GM23338 (cell line): ENCODE measurements around the gene OR5H1. TPM values are rescaled to one million over a fixed set of nuclear protein-coding genes. Genes with fewer than 3 reads are reported as not detected.

Experiments
- ATAC-seq: fragments of 200-7000 bp; cut with Tn5 transposase; 3 replicates; pipeline ENCODE4 v1.9.1; 2020
- DNase-seq: peaks from one replicate; pipeline ENCODE4 v3.0.0-alpha.2; 2015; ENCODE audit warnings: low spot score
- H2AFZ ChIP-seq: fragments of 200-600 bp; sonication (generic); 2 replicates; pipeline ENCODE4 v1.8.0; 2016; ENCODE audit warnings: antibody characterized with exemption, mild to moderate bottlenecking, moderate library complexity
- H3F3A ChIP-seq: fragments of 200-600 bp; sonication (generic); replicated peaks from 2 replicates; pipeline ENCODE4 v1.8.0; 2017; ENCODE audit warnings: antibody characterized with exemption, mixed run types, low read depth
- H3K27ac ChIP-seq: fragments of 200-600 bp; sonication (generic); 2 replicates; pipeline ENCODE4 v1.6.1; 2016; ENCODE audit warnings: low read depth
- H3K27me3 ChIP-seq: fragments of 200-600 bp; sonication (generic); 2 replicates; pipeline ENCODE4 v1.8.0; 2016; ENCODE audit warnings: mild to moderate bottlenecking, mixed run types, moderate library complexity; ENCODE audit not compliant: insufficient read depth
- H3K36me3 ChIP-seq: fragments of 200-600 bp; sonication (generic); 2 replicates; pipeline ENCODE4 v1.8.0; 2016; ENCODE audit warnings: mild to moderate bottlenecking; ENCODE audit not compliant: insufficient read depth
- H3K4me1 ChIP-seq: fragments of 200-600 bp; sonication (generic); 2 replicates; pipeline ENCODE4 v1.8.0; 2016; ENCODE audit warnings: mild to moderate bottlenecking, moderate library complexity; ENCODE audit not compliant: insufficient read depth
- H3K4me2 ChIP-seq: fragments of 200-600 bp; sonication (generic); 2 replicates; pipeline ENCODE4 v1.7.1; 2017; ENCODE audit warnings: mixed run types
- H3K4me3 ChIP-seq: fragments of 200-600 bp; sonication (generic); 2 replicates; pipeline ENCODE4 v1.6.1; 2016; ENCODE audit warnings: mixed run types
- H3K79me2 ChIP-seq: fragments of 200-600 bp; sonication (generic); replicated peaks from 2 replicates; pipeline ENCODE4 v1.8.0; 2017; ENCODE audit warnings: mild to moderate bottlenecking; ENCODE audit not compliant: insufficient read depth
- H3K9me2 ChIP-seq: fragments of 200-600 bp; sonication (generic); 2 replicates; pipeline ENCODE4 v1.8.0; 2017; ENCODE audit not compliant: insufficient read depth
- H4K20me1 ChIP-seq: fragments of 200-600 bp; sonication (generic); replicated peaks from 2 replicates; pipeline ENCODE4 v1.8.0; 2017; ENCODE audit warnings: mild to moderate bottlenecking; ENCODE audit not compliant: insufficient read depth
- H3K27ac Mint-ChIP-seq: 2 replicates; pipeline ENCODE4 v1.8.0; 2020; ENCODE audit warnings: inconsistent platforms, mild to moderate bottlenecking, moderate library complexity, mixed read lengths
- H3K27me3 Mint-ChIP-seq: 3 replicates; pipeline ENCODE4 v1.8.0; 2022; ENCODE audit warnings: low read depth, mild to moderate bottlenecking, moderate library complexity, mixed read lengths, inconsistent platforms; ENCODE audit not compliant: insufficient read depth, poor library complexity
- H3K36me3 Mint-ChIP-seq: 3 replicates; pipeline ENCODE4 v1.8.0; 2021; ENCODE audit warnings: low read depth, mild to moderate bottlenecking, inconsistent platforms, moderate library complexity, mixed read lengths
- H3K4me1 Mint-ChIP-seq: 3 replicates; pipeline ENCODE4 v1.8.0; 2020; ENCODE audit warnings: mild to moderate bottlenecking, inconsistent platforms, mixed read lengths
- H3K4me3 Mint-ChIP-seq: 3 replicates; pipeline ENCODE4 v1.8.0; 2021; ENCODE audit warnings: moderate library complexity, mild to moderate bottlenecking, inconsistent platforms, mixed read lengths
- H3K9me3 Mint-ChIP-seq: 3 replicates; pipeline ENCODE4 v1.8.0; 2020; ENCODE audit warnings: moderate library complexity, mild to moderate bottlenecking, inconsistent platforms, mixed read lengths
- CREB1 ChIP-seq: fragments of 250-450 bp; sonication (Bioruptor Pico); IDR thresholded peaks from 2 replicates; pipeline ENCODE4 v1.5.0; 2020; ENCODE audit warnings: low read depth, mild to moderate bottlenecking, moderate library complexity
- EZH2 ChIP-seq: fragments of 200-600 bp; sonication (generic); IDR thresholded peaks from one replicate; pipeline ENCODE4 v1.8.0; 2017; ENCODE audit warnings: antibody characterized with exemption, mild to moderate bottlenecking, low read depth; ENCODE audit not compliant: unreplicated experiment
- NANOG ChIP-seq: IDR thresholded peaks from 2 replicates; pipeline ENCODE4 v1.6.1; 2016; ENCODE audit warnings: antibody characterized with exemption, borderline replicate concordance
- POLR2AphosphoS5 ChIP-seq: IDR thresholded peaks from 2 replicates; pipeline ENCODE4 v1.6.1; 2016; ENCODE audit warnings: antibody characterized with exemption, low read depth
- STAT1 ChIP-seq: IDR thresholded peaks from one replicate; pipeline ENCODE4 v1.6.1; 2016; ENCODE audit warnings: antibody characterized with exemption; ENCODE audit not compliant: unreplicated experiment
- polyA plus RNA-seq: library from polyadenylated mRNA; unstranded; fragments of >200 nt; fragmentation: Nextera tagmentation; extraction: Ambion mirVana; gene quantifications from 2 replicates; pipeline ENCODE4 v1.2.1, GENCODE V29; 2016
- total RNA-seq: library from RNA; depleted of rRNA; stranded (reverse); fragments of >200 nt; shearing (Covaris generic); gene quantifications from 2 replicates; pipeline ENCODE4 v1.2.3, GENCODE V29; 2014
- TF ChIP-seq, protein P1 (sequence below): fragments of 250-450 bp; sonication (Bioruptor Pico); IDR thresholded peaks from 2 replicates; pipeline ENCODE4 v1.5.0; 2020; ENCODE audit warnings: mild to moderate bottlenecking, moderate library complexity
- TF ChIP-seq, protein P2 (sequence below): IDR thresholded peaks from one replicate; pipeline ENCODE4 v1.6.1; 2018; ENCODE audit warnings: antibody characterized with exemption; ENCODE audit not compliant: unreplicated experiment
- TF ChIP-seq, protein P3 (sequence below), 2 experiments: fragments of 200-600 bp in 1 of 2; sonication (generic) in 1 of 2; conservative IDR thresholded peaks; 2 replicates each; pipeline versions ENCODE4 v1.5.1 to v1.6.1; 2016 to 2017; ENCODE audit warnings: antibody characterized with exemption in 2 of 2, low read depth in 2 of 2, mild to moderate bottlenecking in 2 of 2, moderate library complexity in 1 of 2

Gene OR5H1
- total and polyA plus RNA-seq, 2 experiments from 2014 or later: not detected

DNA sequence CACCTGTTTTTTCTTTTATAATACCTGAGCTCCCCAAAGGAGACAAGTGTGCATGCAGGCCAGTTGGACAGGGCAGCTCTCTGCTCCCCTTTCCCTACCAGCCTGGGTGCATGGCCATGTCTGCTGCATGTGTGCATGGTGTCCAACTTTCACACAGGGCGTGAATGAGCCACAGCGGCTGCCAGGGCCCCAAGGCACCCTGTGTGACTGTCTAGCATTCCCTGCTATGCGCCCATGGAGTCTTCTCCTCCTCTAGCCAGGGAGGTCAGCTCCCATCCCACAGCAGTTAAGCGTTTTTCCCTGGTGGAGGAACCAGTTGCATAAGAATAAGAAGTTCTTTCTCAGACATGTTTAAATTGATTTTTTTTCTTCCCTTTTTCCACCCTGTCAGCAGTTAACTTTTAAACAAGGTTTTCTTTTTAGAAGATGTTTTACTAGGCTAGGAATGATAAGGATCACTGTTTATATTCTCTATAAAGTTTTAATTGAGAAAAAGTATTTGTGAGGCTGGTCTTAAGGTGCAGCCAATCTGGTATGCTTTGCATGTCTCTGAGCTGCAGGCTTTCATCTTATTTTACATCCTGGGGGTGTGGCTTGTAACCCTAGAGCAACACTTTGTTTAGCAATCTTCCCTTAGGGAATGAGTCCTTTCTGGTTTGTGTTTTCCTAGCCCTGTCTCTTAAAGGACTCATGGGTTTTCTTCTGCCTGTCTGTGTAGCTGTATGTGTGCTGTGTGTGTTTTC, 20.5 kb upstream of the OR5H1 start:
- H3K9me2 ChIP-seq: no peaks in the 10 kb centered on the region
- no peak overlapping the region for H3K4me3 ChIP-seq
- H3K4me1 ChIP-seq: no peaks in the 10 kb centered on the region
- H3K27ac Mint-ChIP-seq: no peak overlapping the region
- ATAC-seq (no peak), DNase-seq (peak; percentile 4)
- TF ChIP-seq, protein P1, sequence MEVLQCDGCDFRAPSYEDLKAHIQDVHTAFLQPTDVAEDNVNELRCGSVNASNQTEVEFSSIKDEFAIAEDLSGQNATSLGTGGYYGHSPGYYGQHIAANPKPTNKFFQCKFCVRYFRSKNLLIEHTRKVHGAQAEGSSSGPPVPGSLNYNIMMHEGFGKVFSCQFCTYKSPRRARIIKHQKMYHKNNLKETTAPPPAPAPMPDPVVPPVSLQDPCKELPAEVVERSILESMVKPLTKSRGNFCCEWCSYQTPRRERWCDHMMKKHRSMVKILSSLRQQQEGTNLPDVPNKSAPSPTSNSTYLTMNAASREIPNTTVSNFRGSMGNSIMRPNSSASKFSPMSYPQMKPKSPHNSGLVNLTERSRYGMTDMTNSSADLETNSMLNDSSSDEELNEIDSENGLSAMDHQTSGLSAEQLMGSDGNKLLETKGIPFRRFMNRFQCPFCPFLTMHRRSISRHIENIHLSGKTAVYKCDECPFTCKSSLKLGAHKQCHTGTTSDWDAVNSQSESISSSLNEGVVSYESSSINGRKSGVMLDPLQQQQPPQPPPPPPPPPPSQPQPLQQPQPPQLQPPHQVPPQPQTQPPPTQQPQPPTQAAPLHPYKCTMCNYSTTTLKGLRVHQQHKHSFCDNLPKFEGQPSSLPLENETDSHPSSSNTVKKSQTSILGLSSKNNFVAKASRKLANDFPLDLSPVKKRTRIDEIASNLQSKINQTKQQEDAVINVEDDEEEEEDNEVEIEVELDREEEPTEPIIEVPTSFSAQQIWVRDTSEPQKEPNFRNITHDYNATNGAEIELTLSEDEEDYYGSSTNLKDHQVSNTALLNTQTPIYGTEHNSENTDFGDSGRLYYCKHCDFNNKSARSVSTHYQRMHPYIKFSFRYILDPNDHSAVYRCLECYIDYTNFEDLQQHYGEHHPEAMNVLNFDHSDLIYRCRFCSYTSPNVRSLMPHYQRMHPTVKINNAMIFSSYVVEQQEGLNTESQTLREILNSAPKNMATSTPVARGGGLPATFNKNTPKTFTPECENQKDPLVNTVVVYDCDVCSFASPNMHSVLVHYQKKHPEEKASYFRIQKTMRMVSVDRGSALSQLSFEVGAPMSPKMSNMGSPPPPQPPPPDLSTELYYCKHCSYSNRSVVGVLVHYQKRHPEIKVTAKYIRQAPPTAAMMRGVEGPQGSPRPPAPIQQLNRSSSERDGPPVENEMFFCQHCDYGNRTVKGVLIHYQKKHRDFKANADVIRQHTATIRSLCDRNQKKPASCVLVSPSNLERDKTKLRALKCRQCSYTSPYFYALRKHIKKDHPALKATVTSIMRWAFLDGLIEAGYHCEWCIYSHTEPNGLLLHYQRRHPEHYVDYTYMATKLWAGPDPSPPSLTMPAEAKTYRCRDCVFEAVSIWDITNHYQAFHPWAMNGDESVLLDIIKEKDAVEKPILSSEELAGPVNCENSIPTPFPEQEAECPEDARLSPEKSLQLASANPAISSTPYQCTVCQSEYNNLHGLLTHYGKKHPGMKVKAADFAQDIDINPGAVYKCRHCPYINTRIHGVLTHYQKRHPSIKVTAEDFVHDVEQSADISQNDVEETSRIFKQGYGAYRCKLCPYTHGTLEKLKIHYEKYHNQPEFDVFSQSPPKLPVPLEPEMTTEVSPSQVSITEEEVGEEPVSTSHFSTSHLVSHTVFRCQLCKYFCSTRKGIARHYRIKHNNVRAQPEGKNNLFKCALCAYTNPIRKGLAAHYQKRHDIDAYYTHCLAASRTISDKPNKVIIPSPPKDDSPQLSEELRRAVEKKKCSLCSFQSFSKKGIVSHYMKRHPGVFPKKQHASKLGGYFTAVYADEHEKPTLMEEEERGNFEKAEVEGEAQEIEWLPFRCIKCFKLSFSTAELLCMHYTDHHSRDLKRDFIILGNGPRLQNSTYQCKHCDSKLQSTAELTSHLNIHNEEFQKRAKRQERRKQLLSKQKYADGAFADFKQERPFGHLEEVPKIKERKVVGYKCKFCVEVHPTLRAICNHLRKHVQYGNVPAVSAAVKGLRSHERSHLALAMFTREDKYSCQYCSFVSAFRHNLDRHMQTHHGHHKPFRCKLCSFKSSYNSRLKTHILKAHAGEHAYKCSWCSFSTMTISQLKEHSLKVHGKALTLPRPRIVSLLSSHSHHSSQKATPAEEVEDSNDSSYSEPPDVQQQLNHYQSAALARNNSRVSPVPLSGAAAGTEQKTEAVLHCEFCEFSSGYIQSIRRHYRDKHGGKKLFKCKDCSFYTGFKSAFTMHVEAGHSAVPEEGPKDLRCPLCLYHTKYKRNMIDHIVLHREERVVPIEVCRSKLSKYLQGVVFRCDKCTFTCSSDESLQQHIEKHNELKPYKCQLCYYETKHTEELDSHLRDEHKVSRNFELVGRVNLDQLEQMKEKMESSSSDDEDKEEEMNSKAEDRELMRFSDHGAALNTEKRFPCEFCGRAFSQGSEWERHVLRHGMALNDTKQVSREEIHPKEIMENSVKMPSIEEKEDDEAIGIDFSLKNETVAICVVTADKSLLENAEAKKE (CRISPR knock-in tag): no peak
- TF ChIP-seq NANOG (no peak), CREB1 (CRISPR knock-in tag) (no peak), EZH2 (no peak)
- no peaks in the 10 kb centered on the region for H4K20me1 ChIP-seq
- no peak overlapping the region for H2AFZ ChIP-seq
- no peak overlapping the region for H3K27ac ChIP-seq
- no peaks in the 10 kb centered on the region for H3K4me1 Mint-ChIP-seq
- H3K36me3 Mint-ChIP-seq: peaks cover 20% of the 10 kb centered on the region
- no peak overlapping the region for H3K4me3 Mint-ChIP-seq
- H3K79me2 ChIP-seq: no peaks in the 10 kb centered on the region
- H3K36me3 ChIP-seq: peaks cover 8% of the 10 kb centered on the region
- no peaks in the 10 kb centered on the region for H3K27me3 Mint-ChIP-seq
- H3K9me3 Mint-ChIP-seq: peaks cover 46% of the 10 kb centered on the region
- H3K27me3 ChIP-seq: no peaks in the 10 kb centered on the region
- H3K4me2 ChIP-seq: no peak overlapping the region
- H3F3A ChIP-seq: no peaks in the 10 kb centered on the region

DNA sequence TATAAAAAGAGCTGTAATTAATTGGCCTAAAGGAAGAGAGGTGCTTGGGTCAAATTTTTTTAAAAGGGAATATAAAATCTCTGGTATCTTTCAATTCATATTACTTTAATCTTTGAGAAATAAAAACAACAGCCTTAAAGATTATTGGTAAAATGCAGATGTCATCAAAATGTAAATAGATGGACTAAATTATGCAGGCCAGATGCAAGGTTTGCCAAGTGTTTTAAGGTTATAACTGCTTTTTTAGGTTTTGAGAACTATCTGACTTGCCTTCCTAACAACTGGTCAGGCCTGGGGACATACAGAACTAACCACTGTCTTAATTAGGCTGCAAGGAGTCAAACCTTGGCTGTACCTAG, 20.0 kb upstream of the OR5H1 start:
- Mint-ChIP-seq H3K27ac (no peak overlapping the region), H3K27me3 (no peaks in the 10 kb centered on the region), H3K36me3 (peaks cover 20% of the 10 kb centered on the region), H3K9me3 (peaks cover 46% of the 10 kb centered on the region), H3K4me3 (no peak overlapping the region), H3K4me1 (no peaks in the 10 kb centered on the region)
- no peaks in the 10 kb centered on the region for H3K9me2 ChIP-seq
- DNase-seq (no peak), ATAC-seq (no peak)
- H3K4me2 ChIP-seq: no peak overlapping the region
- H3K27me3 ChIP-seq: no peaks in the 10 kb centered on the region
- H3K36me3 ChIP-seq: peaks cover 8% of the 10 kb centered on the region
- no peaks in the 10 kb centered on the region for H3K4me1 ChIP-seq
- H2AFZ ChIP-seq: no peak overlapping the region
- no peak overlapping the region for H3K4me3 ChIP-seq
- H4K20me1 ChIP-seq: no peaks in the 10 kb centered on the region
- no peaks in the 10 kb centered on the region for H3K79me2 ChIP-seq
- no peak overlapping the region for H3K27ac ChIP-seq
- H3F3A ChIP-seq: no peaks in the 10 kb centered on the region
- TF ChIP-seq, protein P2, sequence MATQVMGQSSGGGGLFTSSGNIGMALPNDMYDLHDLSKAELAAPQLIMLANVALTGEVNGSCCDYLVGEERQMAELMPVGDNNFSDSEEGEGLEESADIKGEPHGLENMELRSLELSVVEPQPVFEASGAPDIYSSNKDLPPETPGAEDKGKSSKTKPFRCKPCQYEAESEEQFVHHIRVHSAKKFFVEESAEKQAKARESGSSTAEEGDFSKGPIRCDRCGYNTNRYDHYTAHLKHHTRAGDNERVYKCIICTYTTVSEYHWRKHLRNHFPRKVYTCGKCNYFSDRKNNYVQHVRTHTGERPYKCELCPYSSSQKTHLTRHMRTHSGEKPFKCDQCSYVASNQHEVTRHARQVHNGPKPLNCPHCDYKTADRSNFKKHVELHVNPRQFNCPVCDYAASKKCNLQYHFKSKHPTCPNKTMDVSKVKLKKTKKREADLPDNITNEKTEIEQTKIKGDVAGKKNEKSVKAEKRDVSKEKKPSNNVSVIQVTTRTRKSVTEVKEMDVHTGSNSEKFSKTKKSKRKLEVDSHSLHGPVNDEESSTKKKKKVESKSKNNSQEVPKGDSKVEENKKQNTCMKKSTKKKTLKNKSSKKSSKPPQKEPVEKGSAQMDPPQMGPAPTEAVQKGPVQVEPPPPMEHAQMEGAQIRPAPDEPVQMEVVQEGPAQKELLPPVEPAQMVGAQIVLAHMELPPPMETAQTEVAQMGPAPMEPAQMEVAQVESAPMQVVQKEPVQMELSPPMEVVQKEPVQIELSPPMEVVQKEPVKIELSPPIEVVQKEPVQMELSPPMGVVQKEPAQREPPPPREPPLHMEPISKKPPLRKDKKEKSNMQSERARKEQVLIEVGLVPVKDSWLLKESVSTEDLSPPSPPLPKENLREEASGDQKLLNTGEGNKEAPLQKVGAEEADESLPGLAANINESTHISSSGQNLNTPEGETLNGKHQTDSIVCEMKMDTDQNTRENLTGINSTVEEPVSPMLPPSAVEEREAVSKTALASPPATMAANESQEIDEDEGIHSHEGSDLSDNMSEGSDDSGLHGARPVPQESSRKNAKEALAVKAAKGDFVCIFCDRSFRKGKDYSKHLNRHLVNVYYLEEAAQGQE: no peak
- TF ChIP-seq POLR2AphosphoS5 (no peak), EZH2 (no peak), STAT1 (no peak)
- TF ChIP-seq, protein P3, sequence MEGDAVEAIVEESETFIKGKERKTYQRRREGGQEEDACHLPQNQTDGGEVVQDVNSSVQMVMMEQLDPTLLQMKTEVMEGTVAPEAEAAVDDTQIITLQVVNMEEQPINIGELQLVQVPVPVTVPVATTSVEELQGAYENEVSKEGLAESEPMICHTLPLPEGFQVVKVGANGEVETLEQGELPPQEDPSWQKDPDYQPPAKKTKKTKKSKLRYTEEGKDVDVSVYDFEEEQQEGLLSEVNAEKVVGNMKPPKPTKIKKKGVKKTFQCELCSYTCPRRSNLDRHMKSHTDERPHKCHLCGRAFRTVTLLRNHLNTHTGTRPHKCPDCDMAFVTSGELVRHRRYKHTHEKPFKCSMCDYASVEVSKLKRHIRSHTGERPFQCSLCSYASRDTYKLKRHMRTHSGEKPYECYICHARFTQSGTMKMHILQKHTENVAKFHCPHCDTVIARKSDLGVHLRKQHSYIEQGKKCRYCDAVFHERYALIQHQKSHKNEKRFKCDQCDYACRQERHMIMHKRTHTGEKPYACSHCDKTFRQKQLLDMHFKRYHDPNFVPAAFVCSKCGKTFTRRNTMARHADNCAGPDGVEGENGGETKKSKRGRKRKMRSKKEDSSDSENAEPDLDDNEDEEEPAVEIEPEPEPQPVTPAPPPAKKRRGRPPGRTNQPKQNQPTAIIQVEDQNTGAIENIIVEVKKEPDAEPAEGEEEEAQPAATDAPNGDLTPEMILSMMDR (conservative IDR thresholded peaks at IDR 0.05; ENCODE audit: low read depth in 2 of 2): no peak
